ENCODE data around the gene TOPBP1. TPM values are rescaled to one million over a fixed set of nuclear protein-coding genes. Genes with fewer than 3 reads are reported as not detected.
A peak's percentile ranks its signal among the peaks of the same experiment; 100 is the strongest.
"Not testable (repeated sequence)": the region's sequence is repeated elsewhere in the genome, so short reads cannot be mapped to it uniquely, and the experiment has no call there.

Gene TOPBP1
- 57.5 and 66.9 TPM in 2 replicates for total RNA-seq (2014; rRNA removed; shearing (Covaris generic))

GRCh38 chr3:133661454-133662277, at the start of gene TOPBP1:
TSS of gene TOPBP1 (minus strand) at chr3:133661941. CDS start at chr3:133661127, 814 bp downstream.
- peak; percentile 73 for DNase-seq (ENCODE audit: low read depth)

- DNase-seq (ENCODE audit: low read depth), result no peak
Observed at GRCh38 chr3:133711013-133711412, 49.3 kb upstream of the TOPBP1 start.

- DNase-seq (ENCODE audit: low read depth), result no peak
Observed at GRCh38 chr3:133709139-133709750, 47.5 kb upstream of the TOPBP1 start.

- DNase-seq (ENCODE audit: low read depth), result no peak
Observed at GRCh38 chr3:133706033-133706432, 44.3 kb upstream of the TOPBP1 start.

GRCh38 chr3:133703915-133704314, 42.2 kb upstream of the TOPBP1 start:
- DNase-seq (ENCODE audit: low read depth), result no peak

DNA sequence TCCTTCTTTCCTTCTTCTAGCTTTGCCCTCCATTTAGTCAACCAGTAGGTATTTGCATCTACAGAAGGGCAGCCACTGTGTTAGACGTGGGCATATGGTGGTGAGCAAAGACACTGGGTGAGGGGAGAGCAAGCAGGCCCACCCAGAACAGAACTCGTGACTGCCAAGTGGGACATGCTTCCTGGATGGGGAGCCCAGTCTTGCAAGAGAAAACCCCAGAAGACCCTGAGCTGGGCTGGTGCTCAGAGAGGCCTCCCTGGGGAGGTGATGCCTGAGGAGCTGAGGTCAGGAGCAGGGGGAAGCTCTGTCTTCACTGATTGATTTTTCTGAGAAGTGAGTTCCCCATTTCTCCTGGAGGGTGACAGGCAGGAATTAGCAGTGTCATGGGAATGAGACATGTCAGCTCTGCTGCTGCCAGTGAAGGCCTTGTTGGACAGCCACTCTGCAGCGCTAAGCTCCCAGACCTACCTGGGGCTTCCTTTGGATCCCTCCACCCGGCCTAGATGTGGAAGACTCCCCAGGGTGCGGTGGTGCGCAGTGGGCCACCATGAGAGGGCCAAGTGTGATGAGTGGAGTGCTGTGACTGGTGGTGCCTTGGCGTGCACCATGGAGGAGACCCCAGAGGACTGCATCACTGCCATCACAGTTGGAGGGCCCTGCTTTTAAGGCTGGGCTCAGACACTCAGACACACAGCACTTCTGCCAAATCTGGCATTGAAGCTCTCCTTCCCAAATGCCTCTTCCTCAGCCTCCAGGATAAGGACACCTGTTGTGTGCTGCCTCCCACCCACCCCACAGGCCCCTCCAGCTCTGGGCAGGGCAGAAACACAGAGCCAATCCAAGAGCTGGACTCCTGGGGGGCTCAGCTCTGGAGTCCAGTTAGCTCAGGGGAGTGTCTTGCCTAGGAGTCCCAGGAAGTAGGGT, 40.0 kb upstream of the TOPBP1 start:
- DNase-seq (ENCODE audit: low read depth), result no peak

- DNase-seq (ENCODE audit: low read depth), result no peak
Observed at GRCh38 chr3:133700351-133700750, 38.6 kb upstream of the TOPBP1 start.

DNA sequence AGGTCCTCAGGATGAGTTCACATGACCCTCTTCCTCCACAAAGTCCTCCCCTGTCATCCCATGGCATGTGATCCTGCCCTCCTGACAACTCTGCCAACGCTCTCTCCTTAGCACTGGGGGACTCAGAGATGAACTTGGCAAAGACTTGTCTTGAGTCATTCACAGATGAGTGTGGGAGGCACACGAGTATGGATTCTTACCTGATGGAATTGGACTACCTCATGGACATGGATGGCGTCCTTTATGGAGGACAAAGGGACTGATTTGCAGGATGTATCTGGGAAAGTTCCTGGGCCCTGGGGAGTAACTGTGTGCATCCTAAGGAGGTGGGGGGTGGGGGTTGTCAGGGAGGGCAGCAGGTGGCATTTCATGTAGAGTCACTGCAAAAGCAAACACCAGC, 38.2 kb upstream of the TOPBP1 start:
- DNase-seq (ENCODE audit: low read depth), result no peak

- no peak for DNase-seq (ENCODE audit: low read depth)
Observed at GRCh38 chr3:133699467-133699866, 37.7 kb upstream of the TOPBP1 start.

- DNase-seq (ENCODE audit: low read depth), result no peak
Observed at GRCh38 chr3:133697960-133698359, 36.2 kb upstream of the TOPBP1 start.

DNA sequence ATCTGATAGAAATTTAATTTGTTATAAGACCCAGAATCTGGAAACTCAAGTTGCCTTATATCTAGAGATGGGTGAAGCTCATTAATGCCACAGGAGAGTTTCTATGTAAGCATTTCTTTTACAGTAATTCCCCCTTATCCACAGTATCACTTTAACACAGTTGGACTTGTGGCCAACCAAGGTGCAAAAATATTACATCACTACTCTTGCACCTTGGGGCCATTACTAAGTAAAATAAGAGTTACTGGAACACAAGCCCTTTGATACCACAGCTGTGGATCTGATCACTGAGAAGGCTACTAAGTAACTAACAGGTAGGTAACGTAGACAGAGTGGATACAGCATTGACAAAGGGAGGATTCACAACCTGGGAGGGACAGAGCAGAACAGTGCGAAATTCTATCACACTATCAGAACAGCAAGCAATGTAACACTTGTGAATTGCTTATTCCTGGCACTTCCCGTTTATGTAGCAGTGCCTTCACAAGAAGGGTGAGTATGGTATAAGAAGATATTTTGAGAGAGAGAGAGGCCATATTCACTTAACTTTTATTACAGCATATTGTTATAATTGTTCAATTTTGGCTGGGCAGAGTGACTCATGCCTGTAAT, 33.9 kb upstream of the TOPBP1 start:
- DNase-seq (ENCODE audit: low read depth), result no peak

DNA sequence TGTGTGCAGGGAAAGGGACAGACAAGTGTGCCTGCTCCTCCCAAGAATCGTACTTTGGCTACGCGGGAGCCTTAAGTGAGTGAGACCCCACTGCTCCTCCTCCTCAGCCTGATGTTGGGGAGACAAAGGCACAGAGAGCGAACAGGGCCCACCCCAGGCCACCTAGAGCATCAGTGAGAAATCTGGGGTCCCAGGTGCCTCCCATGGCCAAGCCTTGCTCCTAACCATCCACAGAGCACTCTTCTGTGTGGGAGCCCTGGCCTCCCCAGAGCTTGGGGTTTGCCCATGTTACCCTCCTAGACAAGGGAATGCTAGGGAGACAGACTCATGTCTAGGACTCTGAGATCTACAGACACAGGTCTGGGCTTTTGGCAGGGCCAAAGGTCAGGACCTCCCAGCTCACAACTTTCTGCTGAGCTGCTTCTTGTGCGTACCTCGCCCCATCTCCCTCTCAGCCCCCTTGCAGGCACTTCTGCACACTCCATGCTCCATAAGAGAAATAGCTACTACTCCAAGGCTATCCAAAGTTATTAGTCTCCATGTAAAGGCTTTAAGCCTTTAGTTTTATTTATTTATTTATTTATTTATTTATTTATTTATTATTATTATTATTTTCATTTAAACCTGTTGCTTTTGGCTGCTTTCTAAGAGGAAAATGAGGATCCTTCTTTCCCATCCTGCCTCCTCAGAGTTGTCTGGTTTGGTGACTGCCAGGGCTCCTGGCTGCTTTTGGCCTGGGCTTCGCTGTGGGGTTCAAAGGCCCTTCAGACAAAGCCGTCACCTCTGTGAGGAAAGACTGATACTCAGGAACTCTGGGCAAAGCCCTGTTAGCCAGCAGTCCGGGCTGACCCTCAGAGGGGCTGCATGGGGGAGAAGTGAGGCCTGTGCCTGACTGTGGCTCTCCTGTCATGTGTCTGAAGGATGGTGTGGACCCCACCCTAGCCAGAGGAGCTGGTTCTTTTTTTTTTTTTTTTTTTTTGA, 32.8 kb upstream of the TOPBP1 start:
- no peak for DNase-seq (ENCODE audit: low read depth)

DNA sequence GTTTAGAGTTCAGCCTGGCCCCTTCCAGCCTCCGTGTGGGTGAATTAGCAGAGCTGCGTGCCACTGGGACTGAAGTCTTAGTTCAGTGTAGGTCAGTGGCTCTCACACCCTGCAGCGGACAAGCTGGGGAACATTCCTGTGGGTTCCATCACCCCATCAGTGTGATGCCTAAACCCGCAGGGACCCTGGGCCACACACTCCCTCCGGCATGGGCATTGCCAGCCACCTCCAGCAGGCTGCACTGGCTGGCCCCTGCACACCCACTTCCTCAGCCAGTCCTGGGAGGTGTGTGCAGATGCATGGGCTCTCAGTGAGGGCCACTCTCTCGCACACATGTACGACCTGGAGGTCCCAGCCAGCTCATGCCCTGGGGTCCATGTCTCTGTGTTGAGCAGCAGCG, 32.1 kb upstream of the TOPBP1 start:
- no peak for DNase-seq (ENCODE audit: low read depth)

DNA sequence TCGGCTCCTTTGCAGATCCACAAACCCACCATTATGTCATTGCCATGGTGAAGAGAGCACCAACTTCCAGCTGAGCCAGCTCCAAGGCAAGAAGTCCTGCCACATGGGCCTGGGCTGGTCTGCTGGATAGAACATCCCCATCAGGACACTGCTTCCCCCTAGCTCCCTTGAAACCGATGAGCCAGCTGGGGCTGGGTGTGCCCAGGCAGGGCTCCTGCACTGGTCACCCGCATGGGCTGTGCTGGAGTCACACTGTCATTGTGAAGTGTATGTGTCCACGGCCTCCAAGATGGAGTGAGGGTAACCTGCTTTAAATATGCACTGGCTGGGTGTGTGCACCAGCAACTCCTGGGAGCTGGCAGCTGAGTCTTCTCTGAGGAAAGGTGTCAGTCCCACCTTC, 31.0 kb upstream of the TOPBP1 start:
- DNase-seq (ENCODE audit: low read depth), result no peak

DNA sequence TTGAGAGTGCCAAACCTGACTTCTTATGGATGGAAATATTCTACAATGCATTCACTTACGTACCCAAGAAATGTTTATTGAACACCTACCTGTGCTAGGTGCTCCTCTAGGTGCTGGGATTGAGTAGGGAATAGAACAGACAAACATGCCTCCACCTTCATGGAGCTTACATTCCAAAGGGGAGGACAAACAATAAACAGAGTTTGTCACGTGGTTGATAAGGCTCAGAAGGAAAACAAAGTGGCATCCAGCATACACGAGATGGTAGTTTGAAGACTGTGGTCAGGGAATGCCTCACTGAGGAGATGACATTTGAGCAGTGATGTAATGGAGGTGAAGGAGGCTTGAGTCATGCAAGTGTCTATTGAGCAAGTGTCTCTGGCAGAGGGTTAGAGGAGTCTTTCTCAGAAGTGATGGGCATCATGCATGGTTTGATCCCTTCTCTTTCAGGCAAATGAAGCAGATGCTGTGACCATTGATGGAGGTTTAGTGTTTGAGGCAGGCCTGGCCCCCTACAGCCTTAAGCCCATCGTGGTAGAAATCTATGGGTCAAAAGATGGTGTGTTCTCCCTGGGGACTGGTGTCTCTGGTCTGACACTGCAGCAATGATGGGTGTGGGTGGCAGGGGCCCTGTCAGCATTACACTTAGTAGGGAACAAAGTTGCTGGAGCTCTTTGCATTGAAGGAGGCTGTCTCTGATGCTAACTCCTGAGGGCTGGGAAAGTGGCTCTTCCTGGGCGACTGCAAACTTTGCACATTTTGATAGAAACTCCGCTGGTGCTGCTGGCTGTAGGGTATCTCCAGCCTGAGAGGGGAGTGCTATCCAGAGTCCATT, 29.7 kb upstream of the TOPBP1 start:
- no peak for DNase-seq (ENCODE audit: low read depth)

- DNase-seq (ENCODE audit: low read depth), result not testable (repeated sequence)
Observed at GRCh38 chr3:133677993-133678392, 16.3 kb upstream of the TOPBP1 start.

- DNase-seq (ENCODE audit: low read depth), result no peak
Observed at GRCh38 chr3:133676336-133677118, 14.8 kb upstream of the TOPBP1 start.

DNA sequence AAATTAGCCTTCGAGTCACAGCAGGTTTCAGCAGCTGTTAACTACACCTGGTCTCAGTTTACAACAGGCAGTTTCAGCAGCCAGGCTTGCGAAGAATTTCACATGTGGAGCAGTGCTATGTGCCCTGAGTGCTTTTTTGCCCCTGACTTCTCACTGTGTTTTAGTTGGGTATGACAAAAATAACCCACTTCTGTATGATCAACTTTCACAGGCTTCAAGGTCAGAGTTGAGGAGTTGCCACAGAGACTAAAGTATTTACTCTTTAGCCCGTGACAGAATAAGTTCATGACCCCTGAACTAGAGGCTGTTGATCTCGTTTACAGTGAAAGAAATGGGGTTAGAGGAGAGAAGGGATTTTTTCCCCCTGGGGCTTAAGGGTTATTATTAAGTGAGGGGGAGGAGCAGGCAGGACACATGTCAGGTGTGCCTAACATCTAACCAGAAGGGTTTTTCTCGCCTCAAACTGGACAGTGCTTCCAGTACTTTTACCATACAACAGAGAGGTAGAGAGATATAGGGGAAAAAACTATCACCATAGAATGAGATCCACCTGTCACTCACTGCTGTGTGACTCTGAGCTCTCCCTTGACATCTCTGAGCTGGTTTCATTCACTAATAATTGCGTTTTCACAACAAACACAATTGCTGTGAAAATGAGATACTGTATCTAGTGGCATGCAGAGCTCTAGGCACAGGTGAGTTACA, 14.0 kb upstream of the TOPBP1 start:
- no peak for DNase-seq (ENCODE audit: low read depth)
